ENCODE measurements around the gene WDR48. TPM values are rescaled to one million over a fixed set of nuclear protein-coding genes. Genes with fewer than 3 reads are reported as not detected.

The WDR48 gene
- total RNA-seq (2022; extraction: Qiagen RNA extraction; ENCODE audit: low read depth) = 14.9 to 24.4 TPM (median 22.4 TPM) in 5 replicates

DNA sequence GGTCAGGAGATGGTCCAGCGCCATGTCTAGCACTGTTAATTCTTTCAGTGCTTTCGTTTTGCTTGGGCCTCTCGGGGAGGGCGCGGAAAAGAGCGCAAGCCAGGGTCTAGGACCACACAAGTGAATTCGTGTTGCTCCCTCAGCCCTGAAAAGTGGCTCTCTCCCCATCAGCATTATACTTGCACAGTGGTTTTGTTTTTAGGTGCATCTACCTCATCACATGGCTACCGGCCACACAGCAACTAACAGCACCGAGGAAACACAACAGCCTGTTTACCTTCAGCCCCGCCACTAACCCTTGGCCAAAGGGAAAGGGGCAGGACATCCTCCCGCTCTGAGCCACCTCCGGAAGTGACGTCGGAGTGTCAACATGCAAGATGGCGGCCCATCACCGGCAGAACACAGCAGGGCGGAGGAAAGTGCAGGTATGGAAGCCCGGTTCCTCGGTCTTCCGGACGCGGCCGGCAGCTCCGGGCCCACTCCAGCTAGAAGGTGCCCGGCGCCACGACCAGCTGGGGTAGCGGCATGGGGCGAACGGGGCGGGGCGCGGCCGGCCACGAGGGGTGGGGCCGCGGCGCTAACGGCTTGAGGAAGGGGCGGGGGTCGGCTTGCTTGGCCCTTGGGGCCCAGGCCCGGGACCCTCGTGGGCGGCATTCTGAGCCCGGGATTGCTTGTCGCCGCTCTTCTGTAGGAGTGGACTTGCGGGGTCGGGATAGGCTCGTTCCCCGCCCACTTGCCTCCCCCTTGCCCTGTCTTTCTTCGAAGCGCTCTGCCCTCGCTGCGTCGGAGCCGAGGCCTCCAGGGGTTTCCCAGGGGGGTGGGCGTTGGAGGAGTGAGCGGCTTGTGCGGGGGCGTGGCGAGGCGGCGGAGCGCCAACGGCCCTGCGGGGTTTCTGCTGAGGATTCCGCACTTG lies at the start of gene WDR48, which contains the start of gene SCN11A:
Gene WDR48, plus strand, starts transcription at position 368 of the 913 bp plus-strand sequence. Its CDS starts 10 bp downstream, at position 378.
Gene SCN11A, minus strand, starts transcription at position 296 of the 913 bp plus-strand sequence. CDS start 101,582 bp downstream, outside the sequence.

DNA sequence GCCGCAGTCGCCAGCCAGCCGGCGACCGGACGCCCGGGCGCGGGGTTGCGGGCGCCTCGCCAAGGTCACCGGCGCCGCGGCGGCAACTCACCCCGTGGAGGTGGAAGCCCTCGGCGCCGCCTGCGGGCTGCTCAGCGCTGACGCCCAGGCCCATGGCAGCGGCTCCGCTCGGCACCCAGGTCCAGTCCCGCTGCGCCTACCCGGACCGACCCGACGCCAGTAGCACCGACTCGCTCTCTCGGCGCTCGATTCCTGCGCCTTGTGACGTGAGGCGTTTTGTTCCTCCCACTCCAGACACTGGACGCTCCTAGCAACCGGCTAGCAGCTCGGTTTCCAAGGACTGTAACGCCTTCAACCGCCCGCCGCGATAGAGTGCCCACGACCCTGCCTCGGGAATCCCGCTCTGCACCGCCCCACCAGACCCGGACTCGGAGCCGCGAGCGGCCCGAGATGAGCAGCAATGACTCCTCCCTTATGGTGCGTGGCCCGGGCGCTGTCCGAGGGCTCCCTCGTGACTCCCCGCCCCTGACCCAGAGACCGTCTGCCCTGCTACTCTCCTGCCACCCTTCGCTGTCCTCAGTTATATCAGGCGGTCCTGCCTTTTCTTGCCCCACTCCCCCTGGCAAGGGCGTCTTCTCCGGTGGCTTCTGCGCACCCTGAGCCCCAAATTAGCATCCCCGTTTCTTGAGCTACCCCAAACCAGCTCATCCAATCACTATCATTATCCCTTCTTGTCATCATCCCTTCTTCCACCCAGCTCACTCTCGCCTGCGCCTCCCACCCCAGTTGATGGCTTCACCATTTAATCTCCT lies 55.8 kb downstream of the WDR48 start, which contains the start of the genes GORASP1 and TTC21A:
Gene GORASP1, minus strand, starts transcription at position 240 of the 812 bp plus-strand sequence. Its CDS starts 86 bp downstream, at position 154.
Gene TTC21A, plus strand, starts transcription at position 293 of the 812 bp plus-strand sequence. Its CDS starts 158 bp downstream, at position 451.

Other genes with a start within 250 kb of the WDR48 start
- not detected in 5 replicates for gene SCN10A, start 235.8 kb upstream of the WDR48 start, total RNA-seq (2022; extraction: Qiagen RNA extraction; ENCODE audit: low read depth)
- gene SCN11A, start 72 bp upstream of the WDR48 start, total RNA-seq (2022; extraction: Qiagen RNA extraction; ENCODE audit: low read depth) = not detected in 5 replicates
- 26.0 to 32.6 TPM (median 31.8 TPM) in 5 replicates for gene GORASP1, start 55.6 kb downstream of the WDR48 start, total RNA-seq (2022; extraction: Qiagen RNA extraction; ENCODE audit: low read depth)
- gene TTC21A, start 55.7 kb downstream of the WDR48 start, total RNA-seq (2022; extraction: Qiagen RNA extraction; ENCODE audit: low read depth) = 1.5 to 2.1 TPM (median 1.6 TPM) in 5 replicates
- 14.1 to 20.8 TPM (median 17.5 TPM) in 5 replicates for gene CSRNP1, start 101.6 kb downstream of the WDR48 start, total RNA-seq (2022; extraction: Qiagen RNA extraction; ENCODE audit: low read depth)
- gene XIRP1, start 140.6 kb downstream of the WDR48 start, total RNA-seq (2022; extraction: Qiagen RNA extraction; ENCODE audit: low read depth) = 0.03 to 0.10 TPM (median 0.05 TPM) in 4 of 5 replicates, not detected in the other
- not detected in 5 replicates for gene CX3CR1, start 228.0 kb downstream of the WDR48 start, total RNA-seq (2022; extraction: Qiagen RNA extraction; ENCODE audit: low read depth)

All from A549 treated with RU486 at 1 μM for 4 hours (cell line).